Stimulated activated CD8-positive, alpha-beta memory T cell treated with anti-CD3 and anti-CD28 coated beads, Interleukin-2, amount 100 ng/mL, for 1 hour (primary cell): Measurements from ENCODE around the gene UBL7.
A peak's percentile ranks its signal among the peaks of the same experiment; 100 is the strongest.

Experiments used
- DNase-seq, 2 donors: peaks; one replicate each; pipeline ENCODE4 v3.0.0-alpha.2; 2020; ENCODE audit warnings: low read depth in 2 of 2

UBL7 gene

GRCh38 chr15:74408385-74408784, 52.6 kb downstream of the UBL7 start:
- DNase-seq, result no peak

- DNase-seq, result no peak
Measured at GRCh38 chr15:74406992-74407705, 53.8 kb downstream of the UBL7 start.

- no peak for DNase-seq
Measured at GRCh38 chr15:74406517-74406916, 54.4 kb downstream of the UBL7 start.

- no peak for DNase-seq
Measured at GRCh38 chr15:74405823-74406222, 55.1 kb downstream of the UBL7 start.

- DNase-seq, result no peak
Measured at GRCh38 chr15:74403991-74404563, 56.9 kb downstream of the UBL7 start.

- no peak for DNase-seq
Measured at GRCh38 chr15:74403588-74403919, 57.4 kb downstream of the UBL7 start.

- DNase-seq, result peak; percentile 53 to 54
Measured at GRCh38 chr15:74402873-74403587, 57.9 kb downstream of the UBL7 start.

- no peak for DNase-seq
Measured at GRCh38 chr15:74402337-74402841, 58.6 kb downstream of the UBL7 start.

GRCh38 chr15:74400915-74401757, 59.8 kb downstream of the UBL7 start:
- no peak for DNase-seq

- DNase-seq, result no peak
Measured at GRCh38 chr15:74400313-74400860, 60.6 kb downstream of the UBL7 start.

GRCh38 chr15:74399511-74400312, 61.2 kb downstream of the UBL7 start:
- no peak for DNase-seq

GRCh38 chr15:74399100-74399499, 61.9 kb downstream of the UBL7 start:
- DNase-seq, result no peak

GRCh38 chr15:74398183-74398582, 62.8 kb downstream of the UBL7 start:
- DNase-seq, result no peak

GRCh38 chr15:74397239-74398068, 63.5 kb downstream of the UBL7 start:
- no peak for DNase-seq

GRCh38 chr15:74396445-74397238, 64.3 kb downstream of the UBL7 start:
- DNase-seq, result no peak

- DNase-seq, result no peak
Measured at GRCh38 chr15:74396146-74396438, 64.9 kb downstream of the UBL7 start.
